Right cardiac atrium (tissue), 5 donors: ENCODE measurements around the gene OR7A10. TPM values are rescaled to one million over a fixed set of nuclear protein-coding genes. Genes with fewer than 3 reads are reported as not detected.

Source experiments
- ATAC-seq, 2 donors: fragments of 200-7000 bp; cut with Tn5 transposase; one replicate each; pipeline versions ENCODE4 v1.8.0 to v1.9.1; 2020; ENCODE audit warnings: moderate library complexity in 2 of 2, mild to moderate bottlenecking in 1 of 2
- DNase-seq, 3 donors: peaks; one replicate each; pipeline ENCODE4 v3.0.0-alpha.2; 2020
- H3K27ac ChIP-seq: one replicate; pipeline ENCODE4 v1.5.1; 2013; ENCODE audit warnings: mild to moderate bottlenecking, low read length, control low read depth, moderate library complexity
- H3K27me3 ChIP-seq: one replicate; pipeline ENCODE4 v1.6.1; 2013; ENCODE audit not compliant: control insufficient read depth, insufficient read depth
- H3K4me1 ChIP-seq: one replicate; pipeline ENCODE4 v1.6.1; 2013; ENCODE audit warnings: low read length; ENCODE audit not compliant: control insufficient read depth, insufficient read depth
- H3K4me3 ChIP-seq: one replicate; pipeline ENCODE4 v1.5.1; 2013; ENCODE audit warnings: low read length, control low read depth
- H3K9me3 ChIP-seq: one replicate; pipeline ENCODE4 v1.6.1; 2013; ENCODE audit warnings: low read length; ENCODE audit not compliant: control insufficient read depth
- WGBS: extraction: QIAGEN DNeasy Blood & Tissue Kit; methylation state at CpG from one replicate; pipeline ENCODE4 v1.1.7; 2013; 5-methylcytosine and 5-hydroxymethylcytosine counted together
- intact Hi-C, 4 donors: fragments of 100-400 bp; cut with DNase I; formaldehyde crosslinking; loops; one replicate each; pipeline versions ENCODE4 v1.11.0 to v1.14.0; 2022 to 2023
- polyA plus RNA-seq: library from polyadenylated mRNA; stranded (reverse); fragments of 200-250 nt; gene quantifications from one replicate; pipeline ENCODE4 v1.2.3, GENCODE V29; 2013
- total RNA-seq, 4 donors: library from RNA; stranded (reverse); fragmentation: NEBNext Ultra II Directional; extraction: Animal tissue kit (Norgen Biotek cat#: 25700); gene quantifications; one replicate each; pipeline ENCODE4 v1.2.1, GENCODE V29; 2021
- donor health status: healthy with polysubstance abuse.
- donor health status: DM: no; HTN: yes; CAD: no.
- donor health status: DM: no; HTN: no; CAD: no.
- donor health status: DM: no; HTN: yes; CAD: no; lungs with severe emphysema.
- donor health status: DM: yes; HTN: yes; CAD: no.

Gene OR7A10
- total and polyA plus RNA-seq, 5 donors, result not detected

GRCh38 chr19:14830702-14831101 lies 18.0 kb downstream of the OR7A10 start:
- WGBS, result 19% methylated on average over 4 of the region's 4 CpGs
- Histone ChIP-seq H3K4me3 (no peak overlapping the region), H3K27me3 (no peaks in the 10 kb centered on the region), H3K4me1 (no peaks in the 10 kb centered on the region), H3K27ac (no peak overlapping the region), H3K9me3 (no peaks in the 10 kb centered on the region)
- intact Hi-C loops, result no loop called here
- ATAC-seq (no peak), DNase-seq (no peak)

- Histone ChIP-seq H3K27ac (no peak overlapping the region), H3K4me1 (no peaks in the 10 kb centered on the region), H3K9me3 (peaks cover 3% of the 10 kb centered on the region), H3K27me3 (no peaks in the 10 kb centered on the region), H3K4me3 (no peak overlapping the region)
- ATAC-seq, result no peak
- WGBS, result 90% methylated on average over 2 of the region's 2 CpGs
- intact Hi-C loops, result no loop called here
- no peak for DNase-seq
Observed at GRCh38 chr19:14826006-14826405, 22.7 kb downstream of the OR7A10 start.

DNA sequence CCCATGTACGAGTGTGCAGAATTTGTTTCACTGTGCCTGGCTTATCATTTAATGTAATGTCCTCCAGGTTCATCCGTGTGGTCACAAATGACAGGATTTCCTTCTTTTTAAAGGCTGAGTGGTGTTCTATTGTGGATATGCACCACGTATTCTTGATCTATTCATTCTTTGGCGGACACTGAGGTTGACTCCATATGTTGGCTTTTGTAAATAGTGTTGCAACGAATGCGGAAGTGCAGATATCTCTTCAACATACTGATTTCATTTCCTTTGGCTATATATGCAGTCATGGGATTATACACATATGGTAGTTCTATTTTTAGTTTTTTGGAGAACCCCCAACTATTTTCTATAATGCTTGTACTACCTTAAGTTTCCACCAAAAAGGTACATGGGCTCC lies 26.8 kb downstream of the OR7A10 start:
- no peaks in the 10 kb centered on the region for H3K27me3 ChIP-seq
- DNase-seq (no peak), ATAC-seq (no peak)
- 29% methylated on average over 6 of the region's 6 CpGs for WGBS
- H3K4me1 ChIP-seq, result no peaks in the 10 kb centered on the region
- no peak overlapping the region for H3K27ac ChIP-seq
- no peak overlapping the region for H3K4me3 ChIP-seq
- intact Hi-C loops, result no loop called here
- peaks cover 3% of the 10 kb centered on the region for H3K9me3 ChIP-seq

- no peaks in the 10 kb centered on the region for H3K27me3 ChIP-seq
- DNase-seq (no peak), ATAC-seq (no peak)
- no peak overlapping the region for H3K4me3 ChIP-seq
- no peak overlapping the region for H3K27ac ChIP-seq
- intact Hi-C loops, result no loop called here
- WGBS, result 76% methylated on average over 8 of the region's 8 CpGs
- no peaks in the 10 kb centered on the region for H3K4me1 ChIP-seq
- H3K9me3 ChIP-seq, result no peaks in the 10 kb centered on the region
Observed at GRCh38 chr19:14818588-14818987, 30.1 kb downstream of the OR7A10 start.

- H3K4me1 ChIP-seq, result no peaks in the 10 kb centered on the region
- H3K27me3 ChIP-seq, result no peaks in the 10 kb centered on the region
- intact Hi-C loops, result no loop called here
- 72% methylated on average over 3 of the region's 3 CpGs for WGBS
- DNase-seq (no peak), ATAC-seq (no peak)
- H3K4me3 ChIP-seq, result no peak overlapping the region
- H3K27ac ChIP-seq, result no peak overlapping the region
- no peaks in the 10 kb centered on the region for H3K9me3 ChIP-seq
Observed at GRCh38 chr19:14817052-14817451, 31.7 kb downstream of the OR7A10 start.

- intact Hi-C loops, result no loop called here
- no peak for DNase-seq
- H3K9me3 ChIP-seq, result no peaks in the 10 kb centered on the region
- ATAC-seq, result no peak
- H3K4me1 ChIP-seq, result no peaks in the 10 kb centered on the region
- WGBS, result 48% methylated on average over 2 of the region's 2 CpGs
- no peak overlapping the region for H3K4me3 ChIP-seq
- H3K27me3 ChIP-seq, result no peaks in the 10 kb centered on the region
- no peak overlapping the region for H3K27ac ChIP-seq
Observed at GRCh38 chr19:14814982-14815652, 33.6 kb downstream of the OR7A10 start.

GRCh38 chr19:14809272-14810057 lies 39.3 kb downstream of the OR7A10 start:
- Histone ChIP-seq H3K27me3 (no peaks in the 10 kb centered on the region), H3K27ac (no peak overlapping the region), H3K4me3 (no peak overlapping the region), H3K9me3 (no peaks in the 10 kb centered on the region), H3K4me1 (no peaks in the 10 kb centered on the region)
- intact Hi-C loops, result no loop called here
- ATAC-seq, result no peak
- WGBS, result 45% methylated on average over 9 of the region's 9 CpGs
- DNase-seq, result no peak

DNA sequence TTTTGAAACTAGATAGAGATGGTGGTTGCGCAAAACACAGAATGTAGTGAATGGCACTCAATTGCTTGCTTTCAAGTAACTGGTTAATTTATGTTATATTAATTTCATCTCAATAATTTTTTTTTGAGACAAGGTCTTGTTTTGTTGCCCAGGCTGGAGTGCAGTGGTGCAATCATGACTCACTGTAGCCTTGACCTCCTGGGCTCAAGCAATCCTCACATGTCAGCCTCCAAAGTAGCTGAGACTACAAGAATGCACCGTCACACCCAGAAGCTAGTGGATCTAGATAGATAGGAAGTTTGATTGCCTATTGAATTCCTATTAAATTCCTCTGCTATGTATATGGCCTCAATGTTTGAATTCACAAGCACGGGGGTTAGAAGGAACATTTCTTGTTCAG lies 44.0 kb downstream of the OR7A10 start:
- intact Hi-C loops, result no loop called here
- Histone ChIP-seq H3K9me3 (no peaks in the 10 kb centered on the region), H3K4me3 (no peak overlapping the region), H3K4me1 (no peaks in the 10 kb centered on the region), H3K27ac (no peak overlapping the region), H3K27me3 (no peaks in the 10 kb centered on the region)
- no peak for DNase-seq
- no peak for ATAC-seq
- WGBS, result 83% methylated on average over 3 of the region's 3 CpGs

DNA sequence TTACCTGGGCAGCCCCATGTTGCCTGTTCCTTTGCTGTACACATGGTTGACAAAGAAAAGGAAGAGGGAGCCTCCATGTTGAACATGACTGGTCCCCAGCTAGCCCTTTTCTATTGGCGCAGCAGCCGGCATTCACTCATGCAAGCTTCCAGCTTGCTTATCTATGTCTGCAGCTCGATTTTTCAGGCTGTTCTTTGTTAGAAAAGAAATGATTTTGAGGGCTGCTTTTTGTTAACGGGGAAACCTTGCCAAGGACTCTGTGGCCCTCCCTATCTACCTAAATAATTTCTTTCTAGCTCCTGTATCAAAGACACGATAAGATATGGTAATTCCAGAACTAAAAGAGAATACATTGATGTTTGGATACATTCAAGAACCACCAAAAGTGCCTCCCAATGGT lies 50.0 kb downstream of the OR7A10 start:
- H3K4me1 ChIP-seq, result no peaks in the 10 kb centered on the region
- ATAC-seq (no peak), DNase-seq (no peak)
- no peaks in the 10 kb centered on the region for H3K9me3 ChIP-seq
- H3K27me3 ChIP-seq, result no peaks in the 10 kb centered on the region
- no peak overlapping the region for H3K4me3 ChIP-seq
- intact Hi-C loops, result no loop called here
- no peak overlapping the region for H3K27ac ChIP-seq
- 61% methylated on average over 5 of the region's 5 CpGs for WGBS

DNA sequence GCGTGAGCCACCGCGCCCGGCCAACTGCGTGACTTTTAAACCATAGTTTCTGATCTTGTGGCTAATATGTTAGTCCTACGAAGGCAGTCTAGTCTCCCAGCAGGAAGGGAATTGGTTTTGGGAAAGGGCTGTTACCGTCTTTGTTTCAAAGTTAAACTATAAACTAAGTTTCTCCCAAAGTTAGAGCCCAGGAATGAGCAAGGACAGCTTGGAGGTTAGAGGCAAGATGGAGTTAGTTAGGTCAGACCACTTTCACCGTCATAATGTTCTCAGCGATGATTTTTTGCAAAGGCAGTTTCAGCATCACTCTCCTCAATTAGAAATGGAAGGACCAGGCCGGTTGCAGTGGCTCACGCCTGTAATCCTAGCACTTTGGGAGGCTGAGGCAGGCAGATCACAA lies 52.7 kb downstream of the OR7A10 start:
- Histone ChIP-seq H3K4me3 (no peak overlapping the region), H3K9me3 (no peaks in the 10 kb centered on the region), H3K27ac (no peak overlapping the region), H3K4me1 (no peaks in the 10 kb centered on the region), H3K27me3 (no peaks in the 10 kb centered on the region)
- intact Hi-C loops, result no loop called here
- ATAC-seq (no peak), DNase-seq (no peak)
- WGBS, result 91% methylated on average over 11 of the region's 11 CpGs

DNA sequence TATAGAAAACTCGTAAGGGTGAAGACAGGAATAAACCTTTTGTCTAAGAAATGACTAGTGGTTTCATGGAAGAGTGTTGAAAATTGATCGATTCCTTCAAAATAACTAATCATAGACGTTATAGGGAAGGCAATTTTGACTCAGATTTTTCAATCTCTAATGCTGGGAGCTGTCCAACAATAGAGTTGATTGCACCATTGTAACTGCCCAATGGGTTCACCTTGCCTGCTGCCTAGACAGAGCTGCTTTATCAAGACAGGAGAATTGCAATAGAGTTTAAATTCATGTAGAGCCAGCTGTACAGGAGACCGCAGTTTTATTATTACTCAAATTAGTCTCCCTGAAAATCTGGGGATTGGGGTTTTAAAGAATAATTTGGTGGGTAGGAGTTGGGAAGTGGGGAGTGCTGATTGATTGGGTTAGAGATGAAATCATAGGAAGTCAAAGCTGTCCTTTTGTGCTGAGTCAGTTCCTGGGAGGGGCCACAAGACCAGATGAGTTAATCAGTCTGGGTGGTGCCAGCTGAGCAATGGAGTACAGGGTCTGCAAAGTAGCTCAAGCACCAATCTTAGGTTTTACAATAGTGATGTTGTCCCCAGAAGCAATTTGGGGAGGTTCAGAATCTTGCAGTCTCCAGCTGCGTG lies 53.5 kb downstream of the OR7A10 start:
- WGBS, result 80% methylated on average over 5 of the region's 5 CpGs
- intact Hi-C loops, result no loop called here
- DNase-seq (no peak), ATAC-seq (no peak)
- no peak overlapping the region for H3K4me3 ChIP-seq
- H3K9me3 ChIP-seq, result no peaks in the 10 kb centered on the region
- H3K4me1 ChIP-seq, result no peaks in the 10 kb centered on the region
- H3K27ac ChIP-seq, result no peak overlapping the region
- no peaks in the 10 kb centered on the region for H3K27me3 ChIP-seq
